HG03175 (cell line): ENCODE results near the gene NTN3.
"Not testable (repeated sequence)": the region's sequence is repeated elsewhere in the genome, so short reads cannot be mapped to it uniquely, and the experiment has no call there.

ENCODE experiments used
- ATAC-seq: cut with Tn5 transposase; IDR thresholded peaks from one replicate; pipeline ENCODE4 v1.9.1; 2021; ENCODE audit warnings: mild to moderate bottlenecking, moderate library complexity; ENCODE audit not compliant: unreplicated experiment

The NTN3 gene

DNA sequence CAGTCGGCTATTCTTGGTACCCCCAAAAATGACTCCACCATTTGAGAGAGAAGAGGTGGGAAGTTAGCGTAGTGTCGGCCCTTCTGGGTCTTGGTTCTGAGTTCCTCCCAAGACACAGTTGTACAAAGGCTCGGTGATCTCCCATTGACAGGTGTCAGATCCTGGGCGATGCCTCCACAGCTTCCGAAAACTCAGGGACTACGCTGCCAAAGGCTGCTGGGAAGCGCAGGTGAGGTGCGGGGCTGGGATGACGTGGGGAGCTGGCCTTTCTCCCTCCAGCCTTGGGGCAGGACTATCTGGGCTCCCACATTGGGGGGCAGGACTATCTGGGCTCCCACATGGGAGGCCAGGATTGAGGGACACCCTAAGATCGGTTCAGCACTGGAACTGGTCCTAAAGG lies 31.5 kb upstream of the NTN3 start:
- no peak for ATAC-seq

DNA sequence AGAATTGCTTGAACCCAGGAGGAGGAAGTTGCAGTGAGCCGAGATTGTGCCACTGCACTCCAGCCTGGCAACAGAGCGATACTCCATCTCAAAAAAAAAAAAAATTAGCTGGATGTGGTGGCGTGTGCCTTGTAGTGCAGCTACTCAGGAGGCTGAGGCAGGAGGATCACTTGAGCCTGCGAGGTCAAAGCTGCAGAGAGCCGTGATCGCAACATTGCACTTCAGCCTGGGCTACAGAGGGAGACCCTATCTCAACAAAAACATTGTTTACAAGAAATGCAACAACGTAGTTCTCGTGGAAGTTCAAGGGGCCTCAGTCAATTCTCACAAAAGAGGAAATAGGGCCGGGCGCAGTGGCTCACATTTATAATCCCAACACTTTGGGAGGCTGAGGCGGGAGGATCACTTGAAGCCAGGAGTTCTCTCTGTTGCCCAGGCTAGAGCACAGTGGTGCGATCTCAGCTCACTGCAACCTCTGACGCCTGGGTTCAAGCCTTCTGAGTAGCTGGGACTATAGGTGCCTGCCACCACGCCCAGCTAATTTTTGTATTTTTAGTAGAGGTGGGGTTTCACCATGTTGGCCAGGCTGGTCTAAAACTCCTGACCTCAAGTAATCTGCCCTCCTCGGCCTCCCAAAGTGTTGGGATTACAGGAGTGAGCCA lies 29.8 kb upstream of the NTN3 start:
- ATAC-seq = not testable (repeated sequence)

GRCh38 chr16:2443555-2443954 lies 27.5 kb upstream of the NTN3 start:
- ATAC-seq = no peak

DNA sequence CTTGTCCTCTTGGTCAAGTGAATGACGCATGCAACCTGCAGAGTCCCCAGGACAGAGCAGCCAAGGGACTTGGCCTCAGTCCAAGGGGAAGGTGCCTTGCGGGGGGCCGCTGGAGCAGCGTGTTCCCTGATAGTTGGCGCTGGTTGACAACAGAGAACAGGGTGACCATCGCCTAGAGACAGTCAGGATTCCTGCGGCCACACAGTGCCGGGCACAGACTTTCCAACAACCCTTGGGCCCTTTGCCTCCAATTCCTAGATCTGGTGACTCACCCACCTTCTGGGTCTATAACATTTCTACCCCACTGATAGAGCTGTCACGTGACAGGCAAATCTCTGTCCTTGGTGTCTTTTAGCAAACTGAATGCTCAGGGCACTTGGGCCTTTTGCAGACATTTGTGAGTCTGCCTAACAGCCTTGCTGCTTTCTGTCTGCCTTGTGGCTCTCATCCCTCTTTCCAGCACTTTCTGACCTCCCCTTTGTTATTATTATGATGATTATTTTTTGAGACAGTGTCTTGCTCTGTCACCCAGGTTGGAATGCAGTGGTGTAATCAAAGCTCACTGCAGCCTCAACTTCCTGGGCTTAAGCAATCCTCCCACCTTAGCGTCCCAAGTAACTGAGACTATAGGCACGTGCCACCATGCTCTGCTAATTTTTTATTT lies 23.0 kb upstream of the NTN3 start:
- no peak for ATAC-seq

GRCh38 chr16:2449118-2449517 lies 22.0 kb upstream of the NTN3 start:
- ATAC-seq = no peak

DNA sequence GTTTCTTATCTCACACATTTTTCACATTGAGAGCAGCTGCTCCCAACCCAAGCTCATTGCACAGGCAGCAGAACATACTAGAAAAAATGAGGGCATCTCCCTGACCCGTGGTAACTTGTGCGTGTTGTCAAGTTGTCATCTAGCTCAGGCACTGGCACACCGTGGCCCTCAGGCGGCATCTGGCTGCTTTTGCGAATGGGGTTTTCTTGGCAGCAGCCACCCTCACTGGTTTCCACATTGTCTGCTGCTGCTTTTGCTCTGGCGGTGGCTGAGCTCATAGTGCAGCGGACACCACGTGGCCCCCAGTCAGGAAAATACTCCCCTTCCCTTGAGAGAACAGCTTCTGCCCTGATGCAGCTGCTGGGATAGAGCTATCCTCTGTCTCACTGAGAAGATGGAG lies 20.6 kb upstream of the NTN3 start:
- ATAC-seq = no peak

- ATAC-seq = no peak
Measured at GRCh38 chr16:2450975-2451381, 20.1 kb upstream of the NTN3 start.

DNA sequence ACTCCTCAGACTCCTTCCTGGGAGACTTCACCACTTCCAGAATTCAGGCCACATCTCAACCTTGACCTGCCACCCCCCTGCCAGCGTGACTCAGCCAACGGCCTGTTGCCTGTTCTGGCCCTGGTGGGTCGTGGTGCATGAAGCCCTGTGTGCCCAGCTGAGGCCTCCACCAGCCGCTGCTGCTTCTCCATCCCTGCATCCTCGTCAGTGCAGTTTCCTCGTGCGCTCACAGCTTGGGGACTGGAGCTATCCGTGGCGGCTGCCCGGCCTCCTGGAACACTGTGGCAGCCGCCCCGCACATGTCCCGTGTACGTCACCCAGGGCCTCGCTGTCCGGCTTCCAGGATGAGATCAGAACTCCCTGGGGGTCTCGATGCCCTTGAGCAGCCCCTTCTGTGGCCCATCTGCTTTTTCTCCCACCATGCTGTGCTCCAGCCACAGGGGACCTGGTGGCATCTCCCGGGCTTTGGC lies 19.2 kb upstream of the NTN3 start:
- no peak for ATAC-seq

- no peak for ATAC-seq
Measured at GRCh38 chr16:2452650-2453049, 18.4 kb upstream of the NTN3 start.

GRCh38 chr16:2455081-2455845 lies 15.8 kb upstream of the NTN3 start:
- no peak for ATAC-seq

DNA sequence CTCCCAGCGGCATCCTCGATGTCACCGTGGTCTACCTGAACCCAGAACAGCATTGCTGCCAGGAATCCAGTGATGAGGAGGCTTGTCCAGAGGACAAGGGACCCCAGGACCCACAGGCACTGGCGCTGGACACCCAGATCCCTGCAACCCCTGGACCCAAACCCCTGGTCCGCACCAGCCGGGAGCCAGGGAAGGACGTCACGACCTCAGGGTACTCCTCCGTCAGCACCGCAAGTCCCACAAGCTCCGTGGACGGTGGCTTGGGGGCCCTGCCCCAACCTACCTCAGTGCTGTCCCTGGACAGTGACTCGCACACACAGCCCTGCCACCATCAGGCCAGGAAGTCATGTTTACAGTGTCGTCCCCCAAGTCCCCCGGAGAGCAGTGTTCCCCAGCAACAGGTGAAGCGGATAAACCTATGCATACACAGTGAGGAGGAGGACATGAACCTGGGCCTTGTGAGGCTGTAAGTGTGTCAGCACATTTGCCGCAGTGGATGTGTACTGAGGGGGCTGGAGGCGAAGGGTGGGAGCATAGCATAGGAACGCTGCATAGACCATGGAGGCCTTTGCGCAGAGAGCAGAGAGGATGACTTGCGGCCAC lies 14.4 kb upstream of the NTN3 start:
- no peak for ATAC-seq

DNA sequence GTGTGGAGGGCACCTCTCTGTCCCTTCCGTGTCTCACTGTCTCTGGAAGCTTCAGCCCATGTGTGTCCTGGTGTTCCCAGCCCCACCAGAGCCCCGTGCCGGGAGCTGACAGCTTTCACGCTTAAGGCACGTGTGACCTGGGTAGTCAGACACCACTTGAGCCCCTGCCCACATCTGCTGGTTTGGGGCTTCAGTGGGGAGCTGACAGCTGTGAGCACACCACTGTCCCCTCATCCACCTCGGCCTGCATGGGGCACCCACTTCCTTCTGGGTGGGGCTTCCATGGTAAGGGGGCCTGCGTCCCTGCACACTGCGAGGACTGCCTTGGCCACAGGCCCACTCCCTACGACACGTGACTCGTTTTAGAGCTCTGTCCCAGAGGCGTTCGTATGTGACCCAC lies 13.8 kb upstream of the NTN3 start:
- ATAC-seq = no peak

- no peak for ATAC-seq
Measured at GRCh38 chr16:2457946-2458345, 13.2 kb upstream of the NTN3 start.

- ATAC-seq = no peak
Measured at GRCh38 chr16:2458887-2459646, 12.0 kb upstream of the NTN3 start.

DNA sequence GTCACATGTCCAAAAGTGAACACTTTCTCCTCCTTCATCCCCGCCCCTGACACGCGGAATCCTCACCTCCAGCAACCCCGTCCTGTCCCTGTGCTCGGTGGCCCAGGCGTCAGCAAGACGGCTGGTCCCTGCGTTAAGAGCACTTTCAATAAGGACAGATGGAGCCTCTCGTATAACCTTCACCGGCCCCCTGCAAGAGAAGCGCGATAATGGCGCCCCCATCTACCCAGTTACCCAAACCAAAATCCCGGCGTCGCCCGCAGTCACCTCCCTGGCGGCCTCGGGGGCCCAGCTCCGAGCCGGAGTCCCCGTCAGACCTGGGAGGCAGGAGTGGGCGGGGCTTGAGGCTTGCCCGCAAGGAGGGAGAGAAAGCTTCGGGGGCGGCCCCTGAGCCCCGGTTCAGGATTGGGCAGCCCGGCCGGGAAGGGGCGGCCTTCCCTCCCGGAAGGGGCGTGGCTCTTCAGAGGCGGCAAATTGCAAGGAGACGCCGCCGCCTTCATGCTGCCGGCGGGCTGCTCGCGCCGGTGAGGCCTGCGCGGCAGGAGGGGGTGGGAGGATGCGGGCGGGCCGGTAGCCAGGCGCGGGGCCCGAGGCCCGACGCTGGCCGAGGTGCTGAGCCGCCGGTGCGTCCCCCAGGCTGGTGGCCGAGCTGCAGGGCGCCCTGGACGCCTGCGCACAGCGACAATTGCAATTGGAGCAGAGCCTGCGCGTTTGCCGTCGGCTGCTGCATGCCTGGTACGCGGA lies 11.3 kb upstream of the NTN3 start, which contains the start of gene TEDC2:
TEDC2 (plus strand) TSS at position 463 of the 744 bp plus-strand sequence; CDS start at position 499, 36 bp downstream.
- ATAC-seq = peak; percentile 80

- no peak for ATAC-seq
Measured at GRCh38 chr16:2460391-2460713, 10.7 kb upstream of the NTN3 start.

GRCh38 chr16:2460916-2461315 lies 10.2 kb upstream of the NTN3 start:
- ATAC-seq = no peak

GRCh38 chr16:2462031-2462866 lies 8.8 kb upstream of the NTN3 start:
- no peak for ATAC-seq

DNA sequence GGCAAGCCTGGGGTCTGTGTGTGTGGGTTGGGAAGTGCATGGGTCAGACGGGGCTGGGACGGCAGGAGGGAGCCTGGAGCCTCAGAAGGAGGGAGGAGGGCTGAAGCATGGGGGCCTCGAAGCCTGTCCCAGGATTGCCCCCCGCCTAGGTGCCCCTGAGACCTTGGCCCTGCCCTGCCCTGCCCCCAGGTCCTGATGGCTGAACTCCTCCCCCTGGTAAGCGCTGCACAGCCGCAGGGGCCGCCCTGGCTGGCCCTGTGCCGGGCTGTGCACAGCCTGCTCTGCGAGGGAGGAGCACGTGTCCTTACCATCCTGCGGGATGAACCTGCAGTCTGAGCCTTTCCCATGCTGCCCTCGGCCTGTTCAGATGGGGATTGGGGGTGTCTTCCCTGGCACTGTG lies 6.8 kb upstream of the NTN3 start:
- ATAC-seq = no peak
